ENCODE data around the gene JAK3.
"Not testable (repeated sequence)": the region's sequence is repeated elsewhere in the genome, so short reads cannot be mapped to it uniquely, and the experiment has no call there.

JAK3 gene

GRCh38 chr19:17802137-17802858 is 45.5 kb downstream of the JAK3 start:
- no peak for DNase-seq

- not testable (repeated sequence) for DNase-seq
Observed at GRCh38 chr19:17798599-17798998, 49.2 kb downstream of the JAK3 start.

DNA sequence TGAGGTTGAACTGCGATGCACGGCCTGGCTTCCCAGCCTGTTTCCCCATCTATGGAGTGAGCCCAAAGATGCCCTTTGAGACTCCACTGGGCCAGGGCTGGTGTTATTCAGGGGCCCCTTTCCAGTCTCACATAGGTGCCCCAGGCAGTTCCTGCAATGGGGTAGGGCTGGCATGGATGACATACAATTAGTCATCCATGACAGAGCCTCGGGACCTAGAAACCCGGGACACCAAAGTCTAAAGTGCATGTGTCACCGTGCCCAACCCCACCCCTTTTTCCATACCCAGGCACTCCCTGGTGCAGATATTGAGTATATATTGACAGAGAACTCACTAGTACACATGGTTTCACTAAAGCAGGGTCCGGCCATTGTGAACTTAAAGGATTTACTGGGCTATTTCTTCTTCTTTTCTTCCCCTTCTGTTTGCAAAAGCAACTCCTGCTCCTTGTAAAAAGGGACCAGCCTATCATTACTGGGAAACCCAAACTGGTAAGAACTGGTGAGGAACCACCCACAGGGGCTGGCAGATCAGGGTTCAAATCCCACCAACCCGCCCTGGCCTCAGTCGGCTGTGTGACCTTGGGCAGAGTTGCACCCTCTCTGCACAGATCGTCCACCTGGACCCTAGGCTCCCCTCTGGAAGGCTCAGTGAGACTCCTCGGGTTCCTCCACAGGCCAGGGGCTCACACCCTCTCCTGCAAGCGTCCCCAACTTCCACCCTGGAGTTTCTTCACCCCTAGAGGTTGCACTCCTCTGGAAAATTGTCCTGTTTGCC is 50.2 kb downstream of the JAK3 start:
- DNase-seq: no peak

GRCh38 chr19:17796838-17797423 is 50.9 kb downstream of the JAK3 start:
- DNase-seq: no peak

DNA sequence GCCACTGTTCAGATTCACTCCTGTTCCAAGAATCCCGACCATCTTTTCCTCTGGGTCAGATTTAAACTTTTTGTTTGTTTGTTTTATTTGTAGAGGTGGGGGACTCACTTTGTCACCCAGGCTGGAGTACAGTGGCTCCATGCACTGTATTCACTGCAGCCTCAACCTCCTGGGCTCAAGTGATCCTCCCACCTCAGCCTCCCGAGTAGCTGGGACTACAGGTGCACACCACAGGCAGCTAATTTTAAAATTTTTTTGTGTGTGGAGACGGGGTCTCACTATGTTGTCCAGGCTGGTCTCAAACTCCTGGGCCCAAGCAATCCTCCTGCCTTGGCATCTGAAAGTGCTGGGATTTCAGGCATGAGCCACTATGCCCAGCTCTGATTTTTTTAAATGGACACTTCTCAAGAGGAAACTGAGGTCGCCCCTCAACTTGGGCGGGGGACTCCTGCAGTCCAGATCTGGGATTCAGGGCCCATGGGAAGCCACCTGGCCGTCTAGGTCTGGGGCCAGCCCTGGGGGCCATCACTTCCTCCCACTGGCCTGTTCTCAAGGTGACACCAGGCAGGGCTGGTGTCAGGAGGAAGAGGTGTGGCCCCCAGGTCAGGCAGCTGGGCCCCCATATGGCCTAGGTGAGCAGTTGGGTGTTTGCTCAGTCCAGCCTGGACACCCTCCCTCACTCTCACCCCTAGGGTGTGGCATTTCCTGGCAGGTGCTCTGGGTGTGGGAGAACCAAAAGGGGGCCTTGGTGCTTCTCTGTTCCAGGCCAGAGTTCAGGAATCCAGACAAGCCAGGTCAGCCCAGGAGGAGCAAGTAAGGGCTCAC is 51.6 kb downstream of the JAK3 start:
- no peak for DNase-seq

- no peak for DNase-seq
Observed at GRCh38 chr19:17795495-17795856, 52.3 kb downstream of the JAK3 start.

- DNase-seq: peak in 2 of 3 experiments; percentile 21 to 37
Observed at GRCh38 chr19:17794731-17795494, 52.9 kb downstream of the JAK3 start, which contains the start of gene B3GNT3. Gene B3GNT3 (plus strand): TSS chr19:17795138. CDS start chr19:17807808, 12,670 bp downstream.

GRCh38 chr19:17794412-17794730 is 53.4 kb downstream of the JAK3 start:
- no peak for DNase-seq

DNA sequence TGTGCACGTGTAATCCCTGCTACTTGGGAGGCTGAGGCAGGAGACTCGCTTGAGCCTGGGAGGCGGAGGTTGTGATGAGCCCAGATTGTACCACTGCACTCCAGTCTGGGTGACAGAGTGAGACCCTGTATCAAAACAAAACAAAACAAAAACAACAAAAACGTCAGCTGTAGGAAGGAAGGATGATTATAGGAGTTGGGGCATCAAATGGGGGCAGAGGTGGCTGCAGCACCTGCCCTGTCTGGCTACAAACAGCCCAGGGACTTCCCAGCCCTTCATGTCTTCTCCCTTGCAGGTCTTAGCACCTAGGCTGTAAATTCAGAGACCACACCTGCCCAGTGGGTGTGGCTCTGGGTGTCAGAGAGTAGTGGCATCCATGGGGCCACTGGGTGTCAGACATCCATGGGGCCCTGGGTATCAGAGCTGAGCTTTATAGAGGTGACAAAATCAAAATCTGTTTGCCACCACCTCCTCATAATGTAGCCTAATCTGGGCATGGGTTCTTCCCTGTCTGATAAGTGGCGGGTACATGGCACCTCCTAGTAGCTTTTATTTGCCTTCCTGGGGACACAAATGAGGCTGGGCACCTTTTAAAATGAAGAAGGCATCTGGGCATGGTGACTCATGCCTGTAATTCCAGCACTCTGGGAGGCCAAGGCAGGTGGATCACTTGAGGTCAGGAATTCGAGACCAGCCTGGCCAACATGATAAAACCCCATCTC is 57.6 kb downstream of the JAK3 start:
- peak in 1 of 3 experiments; percentile 41 for DNase-seq

- DNase-seq: no peak
Observed at GRCh38 chr19:17788632-17789031, 59.1 kb downstream of the JAK3 start.

DNA sequence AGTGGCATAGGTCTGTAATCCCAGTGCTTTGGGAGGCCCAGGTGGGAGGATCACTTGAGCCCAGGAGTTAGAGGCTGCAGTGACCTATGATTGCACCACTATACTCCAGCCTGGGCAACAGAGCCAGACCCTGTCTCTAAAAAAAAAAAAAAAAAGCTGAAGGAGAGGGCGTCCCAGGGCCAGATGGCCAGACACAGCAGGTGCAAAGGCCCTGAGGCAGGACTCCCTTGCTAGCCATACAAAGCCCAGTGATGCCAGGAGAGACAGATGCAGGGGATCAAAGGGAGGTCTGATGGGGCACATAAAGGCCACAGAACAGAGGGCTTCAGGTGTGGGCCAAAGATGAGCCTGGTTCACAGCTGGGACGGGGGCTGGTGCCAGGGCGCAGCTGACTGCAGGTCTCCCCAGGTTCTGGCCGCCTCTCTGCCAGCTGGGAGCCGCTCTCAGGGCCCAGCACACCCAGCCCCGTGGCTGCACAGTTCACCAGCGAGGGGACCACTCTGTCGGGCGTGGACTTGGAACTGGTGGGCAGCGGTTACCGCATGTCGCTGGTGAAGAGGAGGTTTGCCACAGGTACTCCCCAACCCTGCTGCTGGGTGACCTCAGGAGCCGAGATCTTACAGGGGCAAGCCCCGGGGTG is 60.4 kb downstream of the JAK3 start:
- DNase-seq: no peak

DNA sequence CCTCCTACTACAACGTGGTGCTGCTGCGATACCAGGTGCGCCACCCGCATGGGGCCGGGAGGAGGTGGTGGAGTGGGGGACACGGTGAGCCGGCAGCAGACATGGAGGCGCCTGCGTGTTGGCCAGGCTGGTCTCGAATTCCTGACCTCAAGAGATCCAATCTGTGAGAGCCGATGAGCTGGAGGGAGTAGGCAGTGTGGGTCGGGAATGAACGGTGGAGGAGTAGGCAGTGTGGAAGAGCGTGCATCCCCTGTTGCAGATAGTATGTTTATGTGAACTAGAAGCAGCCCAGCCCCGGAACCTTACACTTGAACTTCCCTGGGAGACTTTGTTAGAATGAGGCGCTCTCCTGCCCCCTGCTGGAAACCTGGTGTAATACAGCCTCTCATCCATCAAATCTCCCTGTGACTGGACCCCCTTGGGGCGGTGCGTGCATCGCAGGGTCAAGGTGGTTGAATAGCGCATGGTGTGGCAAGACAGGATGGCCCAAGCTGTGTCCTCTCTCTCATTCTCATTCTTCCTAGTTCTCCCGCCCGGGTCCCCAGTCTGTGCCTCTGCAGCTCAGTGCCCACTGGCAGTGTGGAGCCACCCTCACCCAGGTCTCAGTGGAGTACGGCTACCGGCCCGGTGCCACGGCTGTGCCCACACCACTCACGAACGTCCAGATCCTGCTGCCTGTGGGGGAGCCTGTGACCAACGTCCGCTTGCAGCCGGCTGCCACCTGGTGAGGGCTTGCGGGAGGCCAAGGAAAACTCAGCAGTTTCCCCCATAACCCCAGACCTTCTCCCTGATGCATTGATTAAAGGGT is 63.4 kb downstream of the JAK3 start:
- DNase-seq: peak; percentile 49 to 80 (median 64)

- DNase-seq: not testable (repeated sequence)
Observed at GRCh38 chr19:17783721-17784120, 64.1 kb downstream of the JAK3 start.

GRCh38 chr19:17780781-17781180 is 67.0 kb downstream of the JAK3 start:
- DNase-seq: no peak

DNA sequence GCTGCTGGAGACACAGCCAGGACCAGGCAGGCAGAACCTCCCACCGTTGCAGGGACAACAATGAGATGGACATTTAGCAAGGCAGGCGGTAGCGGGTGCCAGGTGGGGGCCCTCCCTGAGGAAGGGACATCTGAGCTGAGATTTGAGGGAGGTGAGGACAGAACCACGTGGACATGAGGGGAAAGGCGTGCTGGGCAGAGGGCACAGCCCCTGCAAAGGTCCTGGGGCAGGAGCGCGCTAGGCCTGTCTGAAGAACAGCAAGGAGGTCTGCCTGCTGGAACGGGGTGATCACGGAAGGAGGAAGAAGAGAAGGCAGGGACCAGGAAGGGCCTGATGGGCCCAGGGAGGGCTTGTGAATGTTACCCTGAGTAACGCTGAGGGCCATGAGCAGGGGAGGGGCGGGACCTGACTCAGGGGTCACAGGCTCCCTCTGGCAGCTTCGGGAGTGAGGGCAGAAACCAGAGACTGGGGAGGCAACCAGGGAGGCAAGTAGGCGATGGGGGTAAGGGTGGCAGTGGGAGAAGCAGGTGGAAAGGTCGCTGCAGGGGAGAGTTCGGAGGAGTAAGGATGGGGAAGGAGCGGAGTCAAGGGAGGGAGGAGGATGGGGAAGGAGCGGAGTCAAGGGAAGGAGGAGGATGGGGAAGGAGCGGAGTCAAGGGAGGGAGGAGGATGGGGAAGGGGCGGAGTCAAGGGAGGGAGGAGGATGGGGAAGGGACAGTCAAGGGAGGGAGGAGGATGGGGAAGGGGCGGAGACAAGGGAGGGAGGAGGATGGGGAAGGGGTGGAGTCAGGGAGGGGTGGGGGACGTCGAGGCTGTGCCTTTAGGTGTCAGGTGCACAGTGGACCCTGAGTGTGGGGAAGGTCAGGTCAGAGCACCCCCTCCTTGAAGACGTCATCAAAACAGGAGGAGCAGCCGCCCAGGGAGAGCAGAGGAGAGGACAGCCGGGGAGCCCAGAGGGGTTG is 68.5 kb downstream of the JAK3 start:
- peak; percentile 1 to 67 (median 61) for DNase-seq

DNA sequence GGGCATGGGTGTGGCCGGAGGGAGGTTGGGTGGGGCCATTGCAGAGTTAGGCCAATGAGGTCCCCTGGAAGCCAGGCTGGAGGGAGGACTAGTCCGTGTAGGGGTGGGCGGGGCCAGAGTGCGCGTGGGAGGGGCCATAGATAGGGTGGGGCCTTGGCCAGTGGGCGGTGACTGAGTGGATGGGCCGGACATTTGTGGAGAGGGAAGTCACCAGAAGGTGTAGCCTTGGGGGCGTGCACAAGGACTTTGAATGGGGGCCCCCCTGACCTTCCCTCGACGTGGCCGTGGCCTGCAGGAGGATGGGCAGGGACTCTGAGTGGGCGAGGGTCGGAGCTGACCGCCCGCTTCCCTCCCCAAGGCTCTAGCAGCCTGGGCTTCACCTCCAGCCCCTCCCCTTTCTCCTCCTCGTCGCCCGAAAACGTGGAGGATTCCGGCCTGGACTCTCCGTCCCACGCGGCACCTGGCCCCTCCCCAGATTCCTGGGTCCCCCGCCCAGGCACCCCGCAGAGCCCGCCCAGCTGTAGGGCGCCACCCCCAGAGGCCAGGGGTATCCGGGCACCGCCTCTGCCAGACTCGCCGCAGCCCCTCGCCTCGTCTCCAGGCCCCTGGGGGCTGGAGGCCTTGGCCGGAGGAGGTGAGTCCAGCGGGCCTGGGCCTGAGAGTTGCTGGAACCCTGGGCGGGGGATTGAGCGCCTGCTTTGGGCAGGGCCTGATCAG is 69.4 kb downstream of the JAK3 start:
- DNase-seq: peak; percentile 25 to 68 (median 56)

DNA sequence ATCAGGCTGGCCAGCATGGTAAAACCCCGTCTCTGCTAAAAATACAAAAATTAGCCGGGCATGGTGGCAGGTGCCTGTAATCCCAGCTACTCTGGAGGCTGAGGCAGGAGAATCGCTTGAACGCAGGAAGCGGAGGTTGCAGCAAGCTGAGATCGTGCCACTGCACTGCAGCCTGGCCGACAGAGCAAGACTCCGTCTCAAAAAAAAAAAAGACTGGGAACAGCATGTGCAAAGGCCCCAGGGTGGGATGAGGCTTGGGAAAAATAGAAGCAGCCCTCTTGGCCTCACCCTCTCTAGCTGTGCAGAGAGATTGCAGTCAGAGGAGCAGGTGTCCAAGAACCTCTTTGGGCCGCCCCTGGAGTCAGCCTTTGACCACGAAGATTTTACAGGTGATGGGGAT is 69.9 kb downstream of the JAK3 start:
- DNase-seq: not testable (repeated sequence)
